T-helper 2 cell (primary cell): ENCODE results near the gene MLIP.
A peak's percentile ranks its signal among the peaks of the same experiment; 100 is the strongest.
"Not testable (repeated sequence)": the region's sequence is repeated elsewhere in the genome, so short reads cannot be mapped to it uniquely, and the experiment has no call there.

Experiments used
- DNase-seq, 5 experiments: peaks; one replicate each; pipeline versions ENCODE4 v3.0.0 to v3.0.0-alpha.2; 2012 to 2022
- total RNA-seq, 2 donors: gene quantifications; one replicate each; lab custom pipeline; 2026; lab: John Stamatoyannopoulos, UW

MLIP gene, protein sequence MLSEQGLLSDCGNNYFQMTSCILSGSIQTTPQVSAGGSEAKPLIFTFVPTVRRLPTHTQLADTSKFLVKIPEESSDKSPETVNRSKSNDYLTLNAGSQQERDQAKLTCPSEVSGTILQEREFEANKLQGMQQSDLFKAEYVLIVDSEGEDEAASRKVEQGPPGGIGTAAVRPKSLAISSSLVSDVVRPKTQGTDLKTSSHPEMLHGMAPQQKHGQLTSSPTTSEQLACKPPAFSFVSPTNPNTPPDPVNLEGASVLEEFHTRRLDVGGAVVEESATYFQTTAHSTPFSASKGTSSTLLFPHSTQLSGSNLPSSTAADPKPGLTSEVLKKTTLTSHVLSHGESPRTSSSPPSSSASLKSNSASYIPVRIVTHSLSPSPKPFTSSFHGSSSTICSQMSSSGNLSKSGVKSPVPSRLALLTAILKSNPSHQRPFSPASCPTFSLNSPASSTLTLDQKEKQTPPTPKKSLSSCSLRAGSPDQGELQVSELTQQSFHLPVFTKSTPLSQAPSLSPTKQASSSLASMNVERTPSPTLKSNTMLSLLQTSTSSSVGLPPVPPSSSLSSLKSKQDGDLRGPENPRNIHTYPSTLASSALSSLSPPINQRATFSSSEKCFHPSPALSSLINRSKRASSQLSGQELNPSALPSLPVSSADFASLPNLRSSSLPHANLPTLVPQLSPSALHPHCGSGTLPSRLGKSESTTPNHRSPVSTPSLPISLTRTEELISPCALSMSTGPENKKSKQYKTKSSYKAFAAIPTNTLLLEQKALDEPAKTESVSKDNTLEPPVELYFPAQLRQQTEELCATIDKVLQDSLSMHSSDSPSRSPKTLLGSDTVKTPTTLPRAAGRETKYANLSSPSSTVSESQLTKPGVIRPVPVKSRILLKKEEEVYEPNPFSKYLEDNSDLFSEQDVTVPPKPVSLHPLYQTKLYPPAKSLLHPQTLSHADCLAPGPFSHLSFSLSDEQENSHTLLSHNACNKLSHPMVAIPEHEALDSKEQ
- 0 reads per million in 2 donors for total RNA-seq

GRCh38 chr6:54111341-54112045, at the start of gene MLIP:
MLIP (plus strand) TSS chr6:54111443; CDS start chr6:54111480, 37 bp downstream.
- DNase-seq, result no peak

- no peak for DNase-seq
Measured at GRCh38 chr6:54063228-54063539, 48.1 kb upstream of the MLIP start.

- DNase-seq, result no peak
Measured at GRCh38 chr6:54068694-54069093, 42.5 kb upstream of the MLIP start.

- DNase-seq, result no peak
Measured at GRCh38 chr6:54070025-54070424, 41.2 kb upstream of the MLIP start.

DNA sequence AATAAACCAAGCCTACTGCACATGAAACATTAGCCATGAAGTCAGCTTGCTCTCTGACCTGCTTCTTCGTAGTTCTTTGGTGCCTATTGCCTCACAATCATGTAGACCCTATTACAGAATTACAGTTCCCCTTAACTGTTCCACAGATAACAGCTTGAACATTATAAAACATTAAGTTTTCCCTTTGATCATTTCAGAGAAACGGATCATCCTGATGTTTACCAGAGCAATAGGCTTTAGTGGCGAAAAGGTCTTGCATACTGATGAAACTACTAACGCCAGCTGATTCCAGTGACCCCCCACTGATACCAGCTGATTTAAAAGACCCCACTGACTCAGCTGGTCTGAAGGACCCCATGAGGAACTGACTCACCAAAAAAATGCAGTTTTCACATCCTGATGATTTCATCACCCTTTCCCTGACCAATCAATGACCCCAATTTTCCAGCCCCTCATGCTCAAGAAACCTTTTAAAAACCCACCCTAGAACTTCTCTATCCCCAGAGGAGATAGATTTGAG, 39.4 kb upstream of the MLIP start:
- no peak for DNase-seq

GRCh38 chr6:54072635-54073313, 38.5 kb upstream of the MLIP start:
- DNase-seq, result no peak

GRCh38 chr6:54073487-54073886, 37.8 kb upstream of the MLIP start:
- DNase-seq, result no peak

- DNase-seq, result no peak
Measured at GRCh38 chr6:54074109-54074508, 37.1 kb upstream of the MLIP start.

- DNase-seq, result no peak
Measured at GRCh38 chr6:54074578-54075195, 36.6 kb upstream of the MLIP start.

- DNase-seq, result no peak
Measured at GRCh38 chr6:54076159-54076789, 35.0 kb upstream of the MLIP start.

DNA sequence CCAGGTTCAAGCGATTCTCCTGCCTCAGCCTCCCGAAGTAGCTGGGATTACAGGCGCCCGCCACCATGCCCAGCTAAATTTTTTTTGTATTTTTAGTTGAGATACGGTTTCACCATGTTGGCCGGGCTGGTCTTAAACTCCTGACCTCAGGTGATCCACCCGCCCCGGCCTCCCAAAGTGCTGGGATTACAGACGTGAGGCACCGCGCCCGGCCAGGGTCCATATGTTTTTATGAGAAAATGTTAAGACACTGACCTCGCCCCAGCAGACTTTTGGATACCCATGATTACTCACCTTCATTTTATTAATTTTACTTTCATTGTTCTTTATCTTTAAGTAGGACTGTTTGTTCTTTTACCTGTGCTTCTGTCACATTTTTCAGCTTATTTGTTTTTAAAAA, 29.7 kb upstream of the MLIP start:
- not testable (repeated sequence) for DNase-seq

- no peak for DNase-seq
Measured at GRCh38 chr6:54083287-54083686, 28.0 kb upstream of the MLIP start.

GRCh38 chr6:54084231-54084630, 27.0 kb upstream of the MLIP start:
- no peak for DNase-seq

DNA sequence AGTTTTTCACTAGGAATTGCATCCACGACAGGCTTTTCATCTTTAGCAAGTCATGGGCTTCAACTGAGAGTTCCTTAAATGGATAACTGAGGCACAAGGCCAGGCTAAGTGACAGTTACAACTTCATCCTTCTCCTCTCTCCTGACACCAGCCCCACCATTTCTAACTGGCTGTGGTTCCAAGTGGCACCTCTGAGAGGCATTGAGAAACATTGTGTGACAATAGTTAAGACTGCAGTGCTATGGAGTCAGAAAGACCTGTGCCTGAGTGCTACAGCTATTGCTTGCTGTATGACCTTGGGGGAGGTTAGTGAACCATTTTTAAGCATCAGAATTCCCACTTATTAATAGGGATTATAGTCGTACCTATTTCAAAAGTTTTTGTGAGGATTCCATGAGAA, 26.2 kb upstream of the MLIP start:
- no peak for DNase-seq

GRCh38 chr6:54085541-54085940, 25.7 kb upstream of the MLIP start:
- no peak for DNase-seq

DNA sequence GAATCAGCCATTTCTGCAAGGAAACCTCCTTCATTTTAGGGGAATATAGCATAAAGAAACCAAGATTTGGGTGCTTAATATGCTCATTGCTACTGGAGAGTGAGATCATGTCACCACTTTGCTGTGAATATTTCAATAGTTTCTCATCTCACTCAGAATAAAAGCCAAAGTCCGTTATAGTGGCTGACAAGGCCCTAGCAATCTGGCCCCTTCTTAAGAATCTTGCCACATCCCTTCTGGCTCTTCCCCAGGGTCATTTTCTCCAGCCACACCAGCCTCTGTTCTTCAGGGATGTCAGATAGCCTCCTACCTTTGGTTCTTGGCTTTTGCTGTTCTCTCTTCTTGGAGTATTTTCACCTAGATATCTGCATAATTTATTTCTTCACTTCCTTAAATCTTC, 24.8 kb upstream of the MLIP start:
- DNase-seq, result no peak

- DNase-seq, result no peak
Measured at GRCh38 chr6:54087721-54088120, 23.5 kb upstream of the MLIP start.

- DNase-seq, result no peak
Measured at GRCh38 chr6:54093326-54093948, 17.8 kb upstream of the MLIP start.

DNA sequence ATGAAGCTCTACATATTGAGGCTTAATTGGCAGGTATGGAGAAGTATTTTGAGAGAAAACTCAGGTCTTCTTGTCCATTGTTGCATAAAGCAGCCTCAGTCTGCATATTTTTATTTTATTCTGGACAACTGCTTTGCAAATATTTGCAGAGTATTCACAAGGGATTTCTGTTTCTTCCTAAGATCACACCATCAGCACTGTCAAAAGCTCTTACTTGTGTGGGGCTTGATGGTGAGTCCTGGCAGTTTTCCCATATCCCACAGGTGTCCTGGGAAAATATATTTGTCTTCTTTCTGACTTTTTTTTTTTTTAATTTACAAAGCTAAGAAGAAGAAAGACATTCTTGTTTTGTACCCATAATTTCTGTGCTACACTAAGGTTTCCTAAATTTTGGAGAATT, 16.9 kb upstream of the MLIP start:
- DNase-seq, result no peak

DNA sequence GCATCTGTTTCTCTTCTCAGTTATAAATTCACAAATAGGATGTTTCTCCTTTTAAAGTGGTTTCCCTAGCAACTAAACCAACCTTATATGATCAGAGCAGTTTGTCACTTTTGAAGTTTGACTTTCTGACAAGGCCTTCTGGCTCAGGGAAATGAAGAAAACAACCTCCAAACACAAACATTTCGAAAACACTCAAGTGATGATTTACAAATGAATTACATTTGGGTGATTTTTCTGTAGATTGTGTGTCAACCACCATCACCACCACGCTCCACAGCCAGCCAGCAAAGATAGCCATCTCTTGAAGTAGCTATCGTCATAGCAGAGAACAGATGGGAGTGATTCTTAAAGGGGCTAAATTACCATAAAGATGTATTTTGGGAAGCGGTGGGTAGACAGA, 16.5 kb upstream of the MLIP start:
- DNase-seq, result peak in 1 of 5 experiments; percentile 21

- DNase-seq, result no peak
Measured at GRCh38 chr6:54095723-54096122, 15.5 kb upstream of the MLIP start.
